Measurements from ENCODE around the gene HSPB6. TPM values are rescaled to one million over a fixed set of nuclear protein-coding genes. Genes with fewer than 3 reads are reported as not detected.

Gene HSPB6
- polyA plus RNA-seq, 1 of the 3 experiments (the other 2 are of a cell fraction) = 0.43 TPM

- peaks cover 8% of the 10 kb centered on the region for H3F3A ChIP-seq (replicated peaks; ENCODE audit: insufficient read depth)
- no peaks in the 10 kb centered on the region for H3K9me3 ChIP-seq
- H3K4me2 ChIP-seq = no peak overlapping the region
- TF ChIP-seq ELF1 (IDR thresholded peaks at IDR 0.05) = no peak
- TF ChIP-seq, protein P1, sequence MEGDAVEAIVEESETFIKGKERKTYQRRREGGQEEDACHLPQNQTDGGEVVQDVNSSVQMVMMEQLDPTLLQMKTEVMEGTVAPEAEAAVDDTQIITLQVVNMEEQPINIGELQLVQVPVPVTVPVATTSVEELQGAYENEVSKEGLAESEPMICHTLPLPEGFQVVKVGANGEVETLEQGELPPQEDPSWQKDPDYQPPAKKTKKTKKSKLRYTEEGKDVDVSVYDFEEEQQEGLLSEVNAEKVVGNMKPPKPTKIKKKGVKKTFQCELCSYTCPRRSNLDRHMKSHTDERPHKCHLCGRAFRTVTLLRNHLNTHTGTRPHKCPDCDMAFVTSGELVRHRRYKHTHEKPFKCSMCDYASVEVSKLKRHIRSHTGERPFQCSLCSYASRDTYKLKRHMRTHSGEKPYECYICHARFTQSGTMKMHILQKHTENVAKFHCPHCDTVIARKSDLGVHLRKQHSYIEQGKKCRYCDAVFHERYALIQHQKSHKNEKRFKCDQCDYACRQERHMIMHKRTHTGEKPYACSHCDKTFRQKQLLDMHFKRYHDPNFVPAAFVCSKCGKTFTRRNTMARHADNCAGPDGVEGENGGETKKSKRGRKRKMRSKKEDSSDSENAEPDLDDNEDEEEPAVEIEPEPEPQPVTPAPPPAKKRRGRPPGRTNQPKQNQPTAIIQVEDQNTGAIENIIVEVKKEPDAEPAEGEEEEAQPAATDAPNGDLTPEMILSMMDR (IDR thresholded peaks at IDR 0.05) = no peak
- TF ChIP-seq MXI1 (IDR thresholded peaks at IDR 0.05; ENCODE audit: low read depth, low read length) = no peak
- TF ChIP-seq POLR2AphosphoS5 (IDR thresholded peaks at IDR 0.05; ENCODE audit: low read depth, low read length) = no peak
- TF ChIP-seq, protein P2, sequence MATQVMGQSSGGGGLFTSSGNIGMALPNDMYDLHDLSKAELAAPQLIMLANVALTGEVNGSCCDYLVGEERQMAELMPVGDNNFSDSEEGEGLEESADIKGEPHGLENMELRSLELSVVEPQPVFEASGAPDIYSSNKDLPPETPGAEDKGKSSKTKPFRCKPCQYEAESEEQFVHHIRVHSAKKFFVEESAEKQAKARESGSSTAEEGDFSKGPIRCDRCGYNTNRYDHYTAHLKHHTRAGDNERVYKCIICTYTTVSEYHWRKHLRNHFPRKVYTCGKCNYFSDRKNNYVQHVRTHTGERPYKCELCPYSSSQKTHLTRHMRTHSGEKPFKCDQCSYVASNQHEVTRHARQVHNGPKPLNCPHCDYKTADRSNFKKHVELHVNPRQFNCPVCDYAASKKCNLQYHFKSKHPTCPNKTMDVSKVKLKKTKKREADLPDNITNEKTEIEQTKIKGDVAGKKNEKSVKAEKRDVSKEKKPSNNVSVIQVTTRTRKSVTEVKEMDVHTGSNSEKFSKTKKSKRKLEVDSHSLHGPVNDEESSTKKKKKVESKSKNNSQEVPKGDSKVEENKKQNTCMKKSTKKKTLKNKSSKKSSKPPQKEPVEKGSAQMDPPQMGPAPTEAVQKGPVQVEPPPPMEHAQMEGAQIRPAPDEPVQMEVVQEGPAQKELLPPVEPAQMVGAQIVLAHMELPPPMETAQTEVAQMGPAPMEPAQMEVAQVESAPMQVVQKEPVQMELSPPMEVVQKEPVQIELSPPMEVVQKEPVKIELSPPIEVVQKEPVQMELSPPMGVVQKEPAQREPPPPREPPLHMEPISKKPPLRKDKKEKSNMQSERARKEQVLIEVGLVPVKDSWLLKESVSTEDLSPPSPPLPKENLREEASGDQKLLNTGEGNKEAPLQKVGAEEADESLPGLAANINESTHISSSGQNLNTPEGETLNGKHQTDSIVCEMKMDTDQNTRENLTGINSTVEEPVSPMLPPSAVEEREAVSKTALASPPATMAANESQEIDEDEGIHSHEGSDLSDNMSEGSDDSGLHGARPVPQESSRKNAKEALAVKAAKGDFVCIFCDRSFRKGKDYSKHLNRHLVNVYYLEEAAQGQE (IDR thresholded peaks at IDR 0.05; ENCODE audit: low read depth, low read length) = no peak
- no peak for TF ChIP-seq MEF2A (IDR thresholded peaks at IDR 0.05; ENCODE audit: borderline replicate concordance, low read depth)
- TF ChIP-seq YY1 (IDR thresholded peaks at IDR 0.05; ENCODE audit: low read depth) = no peak
- no peak for TF ChIP-seq EP300 (IDR thresholded peaks at IDR 0.05; ENCODE audit: borderline replicate concordance in 1 of 2, low read depth in 1 of 2, low read length in 1 of 2)
- TF ChIP-seq, protein P3, sequence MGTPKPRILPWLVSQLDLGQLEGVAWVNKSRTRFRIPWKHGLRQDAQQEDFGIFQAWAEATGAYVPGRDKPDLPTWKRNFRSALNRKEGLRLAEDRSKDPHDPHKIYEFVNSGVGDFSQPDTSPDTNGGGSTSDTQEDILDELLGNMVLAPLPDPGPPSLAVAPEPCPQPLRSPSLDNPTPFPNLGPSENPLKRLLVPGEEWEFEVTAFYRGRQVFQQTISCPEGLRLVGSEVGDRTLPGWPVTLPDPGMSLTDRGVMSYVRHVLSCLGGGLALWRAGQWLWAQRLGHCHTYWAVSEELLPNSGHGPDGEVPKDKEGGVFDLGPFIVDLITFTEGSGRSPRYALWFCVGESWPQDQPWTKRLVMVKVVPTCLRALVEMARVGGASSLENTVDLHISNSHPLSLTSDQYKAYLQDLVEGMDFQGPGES (IDR thresholded peaks at IDR 0.05; ENCODE audit: low read depth, low read length) = no peak
- no peak for TF ChIP-seq JUND (IDR thresholded peaks at IDR 0.05)
- TF ChIP-seq FOSL2 (IDR thresholded peaks at IDR 0.05; ENCODE audit: borderline replicate concordance, low read depth) = no peak
- TF ChIP-seq FOXM1 (IDR thresholded peaks at IDR 0.05; ENCODE audit: low read depth) = no peak
- no peak for TF ChIP-seq RAD21 (IDR thresholded peaks at IDR 0.05; ENCODE audit: low read length)
- TF ChIP-seq RFX5 (IDR thresholded peaks at IDR 0.05; ENCODE audit: low read length) = no peak
- H3K36me3 ChIP-seq (replicated peaks in 1 of 2; ENCODE audit: control insufficient read depth in 1 of 2, insufficient read depth in 2 of 2, low read length in 1 of 2) = peaks cover 8 to 39% of the 10 kb centered on the region in 2 experiments
- H3K4me3 ChIP-seq (ENCODE audit: low read depth in 2 of 2, low read length in 1 of 2) = no peak overlapping the region
- no peak overlapping the region for H2AFZ ChIP-seq (ENCODE audit: low read depth)
- WGBS (ENCODE audit: low lambda C conversion rate) = 100% methylated on average over 1 of the region's 2 CpGs
- ChIA-PET CTCF (interaction anchor here (1.0 kb wide), 1 partner anchor 81 kb away, joined by 3 read pairs; no protein-coding TSS in a partner anchor), POLR2A (no interaction called here)
- no peak overlapping the region for H3K27ac ChIP-seq (ENCODE audit: low read depth in 2 of 2, low read length in 1 of 2)
- no peak overlapping the region for H3K9ac ChIP-seq
- no peaks in the 10 kb centered on the region for H3K9me2 ChIP-seq
- no peaks in the 10 kb centered on the region for H3K27me3 ChIP-seq (ENCODE audit: insufficient read depth)
- no peaks in the 10 kb centered on the region; the same call in 1 of the 2 replicates for H3K79me2 ChIP-seq (ENCODE audit: insufficient read depth)
- no peak for DNase-seq
- H3K4me1 ChIP-seq (ENCODE audit: control insufficient read depth in 1 of 2, insufficient read depth in 2 of 2, low read depth in 1 of 2, low read length in 1 of 2) = peaks cover 0 to 12% of the 10 kb centered on the region in 2 experiments; a peak in 1 of 4 replicates
- H4K20me1 ChIP-seq (ENCODE audit: insufficient read depth) = no peaks in the 10 kb centered on the region
These were observed 18.0 kb downstream of the HSPB6 start for GRCh38 chr19:35738887-35739229.

Data from SK-N-SH (cell line).